Psoas muscle (tissue), 8 donors: ENCODE data around the gene TPD52L1. TPM values are rescaled to one million over a fixed set of nuclear protein-coding genes. Genes with fewer than 3 reads are reported as not detected.

Experiments used
- ATAC-seq, 4 donors: fragments of 200-7000 bp; cut with Tn5 transposase; one replicate each; pipeline ENCODE4 v1.9.1; 2020; ENCODE audit warnings: moderate library complexity in 3 of 4, mild to moderate bottlenecking in 2 of 4
- DNase-seq, 2 donors: peaks; one replicate each; pipeline ENCODE4 v3.0.0-alpha.2; 2020
- H3K27ac ChIP-seq: fragments of 200-600 bp; one replicate; pipeline ENCODE4 v1.8.0; 2022
- H3K27me3 ChIP-seq, 3 donors: fragments of 200-600 bp in 1 of 3; one replicate each; pipeline versions ENCODE4 v1.6.1 to v1.8.0; 2013 to 2022; ENCODE audit warnings: low read length in 2 of 3, mild to moderate bottlenecking in 2 of 3, moderate library complexity in 1 of 3; ENCODE audit not compliant: insufficient read depth in 3 of 3
- H3K36me3 ChIP-seq, 2 donors: fragments of 200-600 bp in 1 of 2; one replicate each; pipeline versions ENCODE4 v1.6.1 to v1.8.0; 2013 to 2022; ENCODE audit warnings: low read depth in 1 of 2, mild to moderate bottlenecking in 1 of 2, moderate library complexity in 1 of 2; ENCODE audit not compliant: insufficient read depth in 1 of 2
- H3K4me1 ChIP-seq: fragments of 200-600 bp; one replicate; pipeline ENCODE4 v1.8.0; 2022
- H3K4me3 ChIP-seq: fragments of 200-600 bp; one replicate; pipeline ENCODE4 v1.8.0; 2022; ENCODE audit warnings: mild to moderate bottlenecking
- H3K9me3 ChIP-seq: fragments of 200-600 bp; one replicate; pipeline ENCODE4 v1.8.0; 2022
- WGBS, 3 donors: extraction: QIAGEN DNeasy Blood & Tissue Kit; methylation state at CpG; one replicate each; pipeline versions ENCODE4 v1.1.6 to v1.1.7; 2013; 5-methylcytosine and 5-hydroxymethylcytosine counted together
- intact Hi-C, 2 donors: fragments of 100-400 bp; cut with DNase I; formaldehyde crosslinking; loops; one replicate each; pipeline versions ENCODE4 v1.11.0 to v1.14.2; 2022
- polyA plus RNA-seq, 3 donors: library from polyadenylated mRNA; stranded (reverse); fragments of 200-250 nt; gene quantifications; one replicate each; pipeline ENCODE4 v1.2.3, GENCODE V29; 2013
- total RNA-seq, 4 donors: library from RNA; stranded (reverse); fragmentation: NEBNext Ultra II Directional in 2 of 4; extraction: Animal tissue kit (Norgen Biotek cat#: 25700) in 2 of 4; gene quantifications; one replicate each; pipeline versions ENCODE4 v1.2.1 to v1.2.4, GENCODE V29; 2021 to 2023
- TF ChIP-seq, protein P1 (sequence below): fragments of 200-600 bp; IDR thresholded peaks from one replicate; pipeline ENCODE4 v1.8.0; 2022; ENCODE audit warnings: antibody characterized with exemption
- donor health status: healthy with polysubstance abuse.
- donor health status: DM: no; HTN: no; CAD: no; lungs with moderate emphysema.
- donor health status: Bipolar disorder and iron deficiency.
- donor health status: healthy.
- donor health status: DM: yes; HTN: yes; CAD: no.
- donor health status: DM: no; HTN: no; CAD: no.
- donor health status: DM: no; HTN: no; CAD: no.
- donor health status: DM: yes; HTN: yes; CAD: no.

Gene TPD52L1
- total and polyA plus RNA-seq, 7 donors: 51.8 to 150 (median 106) TPM

DNA sequence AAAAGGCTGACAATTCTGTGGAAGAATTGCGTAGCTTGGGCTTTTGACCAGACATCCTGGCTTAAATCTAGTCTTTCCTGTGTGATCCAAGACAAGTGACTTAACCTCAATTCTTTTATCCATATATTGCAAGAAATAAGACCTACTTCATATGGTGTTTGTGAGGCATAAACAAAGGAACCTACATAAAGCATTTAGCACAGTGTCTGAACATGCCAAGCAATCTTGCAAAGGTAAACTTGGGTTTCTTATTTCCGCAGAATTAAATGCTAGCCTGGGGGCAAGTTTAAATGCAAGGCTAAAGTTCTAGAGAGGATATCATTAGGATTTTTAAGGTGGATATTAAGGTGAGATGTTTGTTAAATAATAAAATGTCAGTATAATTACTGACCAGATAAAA is 100.3 kb downstream of the TPD52L1 start:
- intact Hi-C loops: no loop called here
- ATAC-seq: no peak
- no peak for DNase-seq
- Histone ChIP-seq H3K27ac (no peak overlapping the region), H3K36me3 (peaks cover 0 to 37% of the 10 kb centered on the region in 2 donors), H3K27me3 (no peaks in the 10 kb centered on the region), H3K9me3 (no peaks in the 10 kb centered on the region), H3K4me3 (no peak overlapping the region), H3K4me1 (no peaks in the 10 kb centered on the region)
- TF ChIP-seq, protein P1, sequence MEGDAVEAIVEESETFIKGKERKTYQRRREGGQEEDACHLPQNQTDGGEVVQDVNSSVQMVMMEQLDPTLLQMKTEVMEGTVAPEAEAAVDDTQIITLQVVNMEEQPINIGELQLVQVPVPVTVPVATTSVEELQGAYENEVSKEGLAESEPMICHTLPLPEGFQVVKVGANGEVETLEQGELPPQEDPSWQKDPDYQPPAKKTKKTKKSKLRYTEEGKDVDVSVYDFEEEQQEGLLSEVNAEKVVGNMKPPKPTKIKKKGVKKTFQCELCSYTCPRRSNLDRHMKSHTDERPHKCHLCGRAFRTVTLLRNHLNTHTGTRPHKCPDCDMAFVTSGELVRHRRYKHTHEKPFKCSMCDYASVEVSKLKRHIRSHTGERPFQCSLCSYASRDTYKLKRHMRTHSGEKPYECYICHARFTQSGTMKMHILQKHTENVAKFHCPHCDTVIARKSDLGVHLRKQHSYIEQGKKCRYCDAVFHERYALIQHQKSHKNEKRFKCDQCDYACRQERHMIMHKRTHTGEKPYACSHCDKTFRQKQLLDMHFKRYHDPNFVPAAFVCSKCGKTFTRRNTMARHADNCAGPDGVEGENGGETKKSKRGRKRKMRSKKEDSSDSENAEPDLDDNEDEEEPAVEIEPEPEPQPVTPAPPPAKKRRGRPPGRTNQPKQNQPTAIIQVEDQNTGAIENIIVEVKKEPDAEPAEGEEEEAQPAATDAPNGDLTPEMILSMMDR: no peak
- 94 to 98% (median 95%) methylated on average over 2 of the region's 2 CpGs for WGBS, 3 donors

DNA sequence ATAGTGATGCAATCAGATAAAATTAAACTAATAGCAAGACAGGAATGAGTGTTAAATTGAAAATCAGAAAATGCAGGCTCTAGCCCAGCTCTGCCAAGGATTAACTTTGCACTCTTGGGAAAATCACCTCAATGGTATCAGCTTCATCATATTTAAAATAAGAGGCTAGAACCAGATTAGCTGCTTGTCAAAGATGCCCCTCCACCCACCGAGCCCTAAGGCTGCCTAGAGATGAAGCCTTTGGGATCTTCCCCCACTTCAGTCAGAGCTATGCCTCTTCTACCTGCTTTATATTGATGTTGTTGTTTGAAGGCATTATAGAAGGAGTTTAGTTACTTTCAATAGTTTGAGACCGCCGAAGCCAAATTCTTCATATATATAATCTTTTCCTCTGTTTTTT is 100.7 kb downstream of the TPD52L1 start:
- 95 to 97% (median 97%) methylated on average over 3 of the region's 3 CpGs for WGBS, 3 donors
- TF ChIP-seq, protein P1: no peak

DNA sequence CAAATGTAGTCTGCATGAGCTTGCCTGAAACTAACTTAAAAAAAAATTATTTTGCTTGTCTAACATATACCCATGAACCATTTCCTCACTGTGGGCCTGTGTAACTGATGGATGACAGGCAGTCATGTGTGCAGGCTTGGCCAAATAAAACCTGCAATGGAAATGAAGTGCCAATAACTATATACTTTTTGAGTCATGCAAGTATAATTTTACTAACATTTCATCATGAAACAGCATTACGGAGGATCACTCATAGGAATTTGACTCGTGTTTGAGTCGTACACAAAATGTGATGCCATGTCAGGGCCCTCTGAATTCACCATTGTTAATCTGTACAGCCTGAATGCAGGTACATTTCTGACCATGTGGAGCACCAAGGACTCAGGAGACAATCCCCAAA is 101.6 kb downstream of the TPD52L1 start:
- ATAC-seq (no peak), DNase-seq (no peak)
- no peaks in the 10 kb centered on the region for H3K9me3 ChIP-seq
- H3K36me3 ChIP-seq: peaks cover 0 to 39% of the 10 kb centered on the region in 2 donors
- no peak overlapping the region for H3K27ac ChIP-seq
- H3K27me3 ChIP-seq: no peaks in the 10 kb centered on the region
- WGBS, 3 donors: 74 to 82% (median 76%) methylated on average over 3 of the region's 3 CpGs
- intact Hi-C loops: no loop called here
- H3K4me3 ChIP-seq: no peak overlapping the region
- no peaks in the 10 kb centered on the region for H3K4me1 ChIP-seq
- TF ChIP-seq, protein P1: no peak

More for the DNA sequence above, 100.7 kb downstream of the TPD52L1 start:
- H3K27me3 ChIP-seq: no peaks in the 10 kb centered on the region
- no peaks in the 10 kb centered on the region for H3K4me1 ChIP-seq
- DNase-seq (no peak), ATAC-seq (no peak)
- H3K4me3 ChIP-seq: no peak overlapping the region
- H3K36me3 ChIP-seq: peaks cover 0 to 37% of the 10 kb centered on the region in 2 donors
- peak overlapping the region; percentile 7 for H3K27ac ChIP-seq
- intact Hi-C loops: no loop called here
- no peaks in the 10 kb centered on the region for H3K9me3 ChIP-seq

DNA sequence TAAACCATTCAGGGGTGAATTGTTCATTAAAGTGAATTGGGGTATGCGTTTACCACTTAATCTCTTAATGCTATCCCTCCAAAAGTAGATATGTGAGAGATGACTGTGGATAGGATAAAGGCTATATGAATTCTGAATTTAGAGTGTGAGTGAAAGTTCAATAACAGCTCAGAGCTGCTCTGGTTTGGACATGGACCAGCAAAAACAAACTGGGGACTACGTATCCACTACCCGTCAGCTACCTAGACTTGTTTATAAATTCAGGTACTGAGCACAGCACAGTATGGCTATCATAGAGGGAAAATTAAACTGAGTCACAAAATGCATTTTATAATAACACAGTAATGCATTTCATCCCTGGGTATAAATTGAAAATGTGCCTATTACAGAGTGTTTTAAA is 103.8 kb downstream of the TPD52L1 start:
- no peaks in the 10 kb centered on the region for H3K27me3 ChIP-seq
- ATAC-seq: no peak
- intact Hi-C loops: no loop called here
- 95 to 98% (median 95%) methylated on average over 3 of the region's 3 CpGs for WGBS, 3 donors
- no peak overlapping the region for H3K27ac ChIP-seq
- TF ChIP-seq, protein P1: no peak
- H3K36me3 ChIP-seq: peaks cover 0 to 42% of the 10 kb centered on the region in 2 donors
- H3K4me1 ChIP-seq: no peaks in the 10 kb centered on the region
- H3K4me3 ChIP-seq: no peak overlapping the region
- no peak for DNase-seq
- H3K9me3 ChIP-seq: no peaks in the 10 kb centered on the region

DNA sequence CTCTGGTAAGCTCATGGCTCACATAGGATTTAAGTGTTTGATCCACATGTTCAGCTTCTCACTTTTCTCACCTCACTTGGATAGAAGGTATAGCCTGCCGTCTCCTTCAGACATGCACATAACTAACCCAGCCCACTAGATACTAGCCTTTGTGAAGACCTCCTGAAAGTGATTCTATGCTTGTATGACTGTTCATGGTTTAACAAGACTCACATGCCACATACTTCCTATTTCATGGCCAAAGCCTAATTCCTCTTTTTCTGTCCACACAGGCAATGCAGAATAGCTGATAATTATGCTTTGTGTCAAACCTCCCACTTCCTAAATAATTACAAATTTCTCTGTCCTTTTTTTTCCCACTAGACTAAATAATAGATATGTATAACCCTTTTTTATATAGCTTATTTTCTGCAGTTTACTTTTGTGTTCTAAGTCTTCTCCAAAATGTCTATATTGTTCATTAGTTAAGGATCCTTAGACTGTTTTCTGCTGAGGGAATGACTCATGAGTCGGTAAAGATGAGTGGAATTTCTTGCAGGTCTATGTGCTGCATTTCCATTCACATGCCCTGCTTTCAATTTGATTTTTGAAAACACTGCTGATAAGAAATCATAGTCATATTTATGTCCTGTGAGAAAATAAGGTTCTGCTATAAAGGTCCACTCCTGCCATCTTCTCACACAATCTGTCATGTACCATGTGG is 105.2 kb downstream of the TPD52L1 start:
- H3K27ac ChIP-seq: no peak overlapping the region
- ATAC-seq: no peak
- no peaks in the 10 kb centered on the region for H3K27me3 ChIP-seq
- H3K4me1 ChIP-seq: no peaks in the 10 kb centered on the region
- no peak for DNase-seq
- peaks cover 0 to 57% of the 10 kb centered on the region in 2 donors for H3K36me3 ChIP-seq
- H3K4me3 ChIP-seq: no peak overlapping the region
- H3K9me3 ChIP-seq: no peaks in the 10 kb centered on the region
- intact Hi-C loops: no loop called here
- TF ChIP-seq, protein P1: no peak
- WGBS, 3 donors: 94 to 97% (median 94%) methylated on average over 2 of the region's 2 CpGs
